ENCODE data around the gene SCRN3.

SCRN3 gene

GRCh38 chr2:174450021-174450816, 54.7 kb downstream of the SCRN3 start:
- H3K4me1 ChIP-seq, result no peaks in the 10 kb centered on the region
- TF ChIP-seq, protein P1, sequence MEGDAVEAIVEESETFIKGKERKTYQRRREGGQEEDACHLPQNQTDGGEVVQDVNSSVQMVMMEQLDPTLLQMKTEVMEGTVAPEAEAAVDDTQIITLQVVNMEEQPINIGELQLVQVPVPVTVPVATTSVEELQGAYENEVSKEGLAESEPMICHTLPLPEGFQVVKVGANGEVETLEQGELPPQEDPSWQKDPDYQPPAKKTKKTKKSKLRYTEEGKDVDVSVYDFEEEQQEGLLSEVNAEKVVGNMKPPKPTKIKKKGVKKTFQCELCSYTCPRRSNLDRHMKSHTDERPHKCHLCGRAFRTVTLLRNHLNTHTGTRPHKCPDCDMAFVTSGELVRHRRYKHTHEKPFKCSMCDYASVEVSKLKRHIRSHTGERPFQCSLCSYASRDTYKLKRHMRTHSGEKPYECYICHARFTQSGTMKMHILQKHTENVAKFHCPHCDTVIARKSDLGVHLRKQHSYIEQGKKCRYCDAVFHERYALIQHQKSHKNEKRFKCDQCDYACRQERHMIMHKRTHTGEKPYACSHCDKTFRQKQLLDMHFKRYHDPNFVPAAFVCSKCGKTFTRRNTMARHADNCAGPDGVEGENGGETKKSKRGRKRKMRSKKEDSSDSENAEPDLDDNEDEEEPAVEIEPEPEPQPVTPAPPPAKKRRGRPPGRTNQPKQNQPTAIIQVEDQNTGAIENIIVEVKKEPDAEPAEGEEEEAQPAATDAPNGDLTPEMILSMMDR (IDR thresholded peaks at IDR 0.05; ENCODE audit: low read depth, low read length), result no peak
- H3K27me3 ChIP-seq, result no peaks in the 10 kb centered on the region
- H3K9me3 ChIP-seq, result no peaks in the 10 kb centered on the region
- H3K36me3 ChIP-seq, result no peaks in the 10 kb centered on the region
- no peak overlapping the region for H3K4me3 ChIP-seq (ENCODE audit: low read depth, low read length)
- DNase-seq, result peak; percentile 6

DNA sequence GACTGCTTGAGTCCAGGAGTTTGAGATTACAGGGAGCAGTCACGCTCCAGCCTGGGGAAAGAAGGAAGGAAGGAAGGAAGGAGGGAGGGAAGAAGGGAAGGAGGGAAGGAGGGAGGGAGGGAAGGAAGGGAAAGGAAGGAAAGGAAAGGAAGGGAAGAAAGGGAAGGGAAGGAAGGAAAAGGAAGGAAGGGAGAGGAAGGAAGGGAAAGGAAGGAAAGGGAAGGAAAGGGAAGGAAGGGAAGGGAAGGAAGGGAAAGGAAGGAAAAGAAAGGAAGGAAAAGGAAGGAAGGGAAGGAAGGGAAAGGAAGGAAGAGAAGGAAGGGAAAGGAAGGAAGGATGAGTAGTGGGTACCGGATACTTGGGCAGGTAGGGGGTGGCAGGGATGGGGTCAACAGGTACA, 59.0 kb downstream of the SCRN3 start:
- DNase-seq, result no peak
- Histone ChIP-seq H3K9me3 (no peaks in the 10 kb centered on the region), H3K36me3 (no peaks in the 10 kb centered on the region), H3K4me1 (no peaks in the 10 kb centered on the region), H3K4me3 (ENCODE audit: low read depth, low read length) (no peak overlapping the region), H3K27me3 (no peaks in the 10 kb centered on the region)
- TF ChIP-seq, protein P1 (IDR thresholded peaks at IDR 0.05; ENCODE audit: low read depth, low read length), result no peak

GRCh38 chr2:174461221-174461620, 65.7 kb downstream of the SCRN3 start:
- H3K9me3 ChIP-seq, result no peaks in the 10 kb centered on the region
- H3K27me3 ChIP-seq, result no peaks in the 10 kb centered on the region
- no peak overlapping the region for H3K4me3 ChIP-seq (ENCODE audit: low read depth, low read length)
- no peaks in the 10 kb centered on the region for H3K36me3 ChIP-seq
- TF ChIP-seq, protein P1 (IDR thresholded peaks at IDR 0.05; ENCODE audit: low read depth, low read length), result no peak
- no peak for DNase-seq
- no peaks in the 10 kb centered on the region for H3K4me1 ChIP-seq

- no peaks in the 10 kb centered on the region for H3K27me3 ChIP-seq
- no peaks in the 10 kb centered on the region for H3K36me3 ChIP-seq
- H3K4me1 ChIP-seq, result no peaks in the 10 kb centered on the region
- no peak overlapping the region for H3K4me3 ChIP-seq (ENCODE audit: low read depth, low read length)
- DNase-seq, result peak; percentile 36
- H3K9me3 ChIP-seq, result no peaks in the 10 kb centered on the region
- TF ChIP-seq, protein P1 (IDR thresholded peaks at IDR 0.05; ENCODE audit: low read depth, low read length), result peak; percentile 20; the same call in 1 of the 2 replicates
These were observed 69.8 kb downstream of the SCRN3 start for GRCh38 chr2:174465327-174465726.

DNA sequence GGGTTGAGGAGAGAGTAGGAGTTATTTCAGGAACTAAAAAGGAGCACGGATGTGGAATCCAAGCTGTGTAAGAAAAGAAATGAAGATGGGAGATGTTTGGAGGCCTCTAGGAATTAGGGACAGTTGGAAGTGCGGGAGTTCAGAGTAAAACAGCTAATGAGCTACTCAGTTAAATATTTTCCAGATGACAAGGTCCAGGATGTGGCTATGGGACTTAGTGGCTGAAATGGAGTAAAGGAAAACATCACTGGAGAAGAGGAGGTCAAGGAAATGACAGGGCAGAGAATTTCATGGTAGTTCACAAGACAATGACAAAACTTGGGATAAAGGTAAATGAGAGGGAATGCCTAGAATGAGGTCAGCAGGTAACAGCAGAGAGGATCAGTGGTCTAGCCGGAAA, 78.3 kb downstream of the SCRN3 start:
- TF ChIP-seq, protein P1 (IDR thresholded peaks at IDR 0.05; ENCODE audit: low read depth, low read length), result no peak
- no peaks in the 10 kb centered on the region for H3K9me3 ChIP-seq
- no peaks in the 10 kb centered on the region for H3K27me3 ChIP-seq
- no peak for DNase-seq
- no peak overlapping the region for H3K4me3 ChIP-seq (ENCODE audit: low read depth, low read length)
- H3K36me3 ChIP-seq, result no peaks in the 10 kb centered on the region
- H3K4me1 ChIP-seq, result no peaks in the 10 kb centered on the region

- TF ChIP-seq, protein P1 (IDR thresholded peaks at IDR 0.05; ENCODE audit: low read depth, low read length), result no peak
- Histone ChIP-seq H3K4me1 (no peaks in the 10 kb centered on the region), H3K4me3 (ENCODE audit: low read depth, low read length) (no peak overlapping the region), H3K36me3 (no peaks in the 10 kb centered on the region), H3K27me3 (no peaks in the 10 kb centered on the region), H3K9me3 (no peaks in the 10 kb centered on the region)
- no peak for DNase-seq
These were observed 82.2 kb downstream of the SCRN3 start for GRCh38 chr2:174477759-174478158.
